ENCODE measurements around the gene GPA33.
A peak's percentile ranks its signal among the peaks of the same experiment; 100 is the strongest.

The GPA33 gene, protein sequence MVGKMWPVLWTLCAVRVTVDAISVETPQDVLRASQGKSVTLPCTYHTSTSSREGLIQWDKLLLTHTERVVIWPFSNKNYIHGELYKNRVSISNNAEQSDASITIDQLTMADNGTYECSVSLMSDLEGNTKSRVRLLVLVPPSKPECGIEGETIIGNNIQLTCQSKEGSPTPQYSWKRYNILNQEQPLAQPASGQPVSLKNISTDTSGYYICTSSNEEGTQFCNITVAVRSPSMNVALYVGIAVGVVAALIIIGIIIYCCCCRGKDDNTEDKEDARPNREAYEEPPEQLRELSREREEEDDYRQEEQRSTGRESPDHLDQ

DNA sequence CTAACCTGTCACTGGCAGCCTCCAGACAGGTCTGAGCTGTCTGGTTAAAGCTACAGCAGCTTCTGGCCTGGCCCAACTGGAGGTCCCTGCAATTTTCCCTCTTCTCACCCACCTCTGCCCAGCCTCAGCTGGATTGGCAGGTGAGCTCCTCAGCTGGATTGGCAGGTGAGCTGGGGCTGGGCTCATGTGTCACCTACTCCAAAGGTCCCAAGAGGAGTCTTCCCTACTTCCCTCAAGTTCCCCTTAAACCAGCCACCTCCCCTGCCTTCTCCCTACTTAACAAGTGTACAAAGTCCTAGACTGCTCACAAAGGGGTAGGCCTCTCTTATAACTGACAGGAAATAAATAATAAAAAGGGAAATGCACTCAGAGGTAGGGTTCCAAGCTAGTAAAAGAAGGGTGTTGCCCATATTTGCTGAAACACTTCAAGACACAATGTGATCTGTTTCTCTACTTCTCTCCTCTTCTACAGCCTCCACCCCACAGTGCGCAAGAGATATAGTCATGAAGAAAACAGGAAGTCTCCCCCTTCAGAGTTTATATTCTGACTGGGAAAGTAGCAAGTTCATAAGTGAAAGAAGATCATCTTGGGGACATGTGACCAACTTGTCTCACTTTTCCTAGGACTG, at the start of gene GPA33:
GPA33 (minus strand) TSS at position 64 of the 629 bp plus-strand sequence. CDS start 90 bp downstream, outside the sequence.
- DNase-seq: no peak

DNA sequence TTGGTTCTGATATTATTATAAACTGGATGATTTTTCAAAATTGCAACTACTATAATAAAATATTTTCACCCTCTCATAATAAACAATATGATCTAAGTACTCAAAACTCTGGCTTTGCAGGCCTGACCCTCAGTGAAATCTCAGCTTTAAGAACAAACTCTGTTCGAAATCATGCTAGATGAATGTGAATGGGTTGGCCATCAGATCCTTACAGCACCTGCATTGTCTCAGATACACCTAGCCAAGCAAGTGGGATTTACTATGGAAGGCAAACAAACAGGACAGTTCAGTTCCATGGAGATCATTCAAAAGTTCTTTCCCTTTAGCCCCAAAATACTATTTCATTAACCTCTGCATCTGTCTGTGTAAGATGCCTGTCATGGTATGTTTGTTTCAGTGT, 48.5 kb upstream of the GPA33 start:
- no peak for DNase-seq

DNA sequence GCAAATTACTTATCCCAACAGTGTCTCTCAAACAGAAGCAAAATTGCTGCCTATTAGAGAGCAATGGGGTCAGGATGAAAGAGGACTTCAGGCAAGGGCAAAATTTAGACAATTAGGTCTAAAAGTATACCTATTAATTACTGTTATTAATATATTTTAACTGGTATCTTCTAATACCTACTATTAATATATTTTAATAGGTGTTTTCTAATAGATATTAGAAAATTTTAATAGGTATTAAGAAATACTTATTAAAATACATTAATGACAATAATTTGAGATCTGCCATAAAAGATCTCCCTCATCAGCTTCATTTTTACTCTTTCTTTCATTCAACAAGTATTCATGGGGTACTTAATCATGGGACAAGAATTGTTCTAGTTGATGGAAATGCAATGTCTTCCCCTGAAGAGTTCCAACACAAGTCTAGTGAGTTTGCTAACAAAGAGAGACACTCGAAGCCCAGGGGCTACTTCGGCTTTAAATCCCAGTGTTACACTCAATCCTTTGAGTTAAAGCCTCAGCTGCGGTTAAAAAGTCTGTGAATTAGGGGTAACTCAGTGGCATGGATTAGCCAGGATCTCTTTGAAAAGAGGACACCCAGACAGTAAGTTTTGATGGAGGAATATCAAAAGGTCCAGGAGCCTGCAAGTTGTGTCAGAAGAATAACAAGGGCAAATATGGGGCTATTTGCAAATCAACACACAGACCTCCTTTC, 47.8 kb upstream of the GPA33 start:
- DNase-seq: no peak

DNA sequence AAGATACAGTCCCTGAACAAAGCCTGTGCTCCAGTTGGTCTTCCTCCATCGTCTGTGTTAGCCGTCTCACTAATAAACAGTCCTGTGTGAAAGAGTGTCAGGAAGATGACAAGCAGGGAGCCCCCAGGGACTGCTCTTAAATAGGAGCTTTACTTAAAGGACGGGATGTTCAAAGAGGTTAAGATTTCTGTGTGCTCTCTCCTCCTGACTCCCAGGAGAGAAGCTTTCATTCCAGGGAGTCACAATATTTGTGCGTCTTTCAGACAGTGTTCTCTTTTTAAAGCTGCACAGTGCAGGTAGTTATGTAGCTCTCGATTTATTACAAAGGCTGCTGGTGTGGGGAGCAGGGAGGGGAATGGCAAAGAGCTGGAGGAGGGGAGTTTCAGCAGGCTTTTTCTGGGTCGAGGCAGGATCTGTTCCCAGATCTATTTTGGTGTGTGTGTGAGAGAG, 47.2 kb upstream of the GPA33 start:
- DNase-seq: no peak

DNA sequence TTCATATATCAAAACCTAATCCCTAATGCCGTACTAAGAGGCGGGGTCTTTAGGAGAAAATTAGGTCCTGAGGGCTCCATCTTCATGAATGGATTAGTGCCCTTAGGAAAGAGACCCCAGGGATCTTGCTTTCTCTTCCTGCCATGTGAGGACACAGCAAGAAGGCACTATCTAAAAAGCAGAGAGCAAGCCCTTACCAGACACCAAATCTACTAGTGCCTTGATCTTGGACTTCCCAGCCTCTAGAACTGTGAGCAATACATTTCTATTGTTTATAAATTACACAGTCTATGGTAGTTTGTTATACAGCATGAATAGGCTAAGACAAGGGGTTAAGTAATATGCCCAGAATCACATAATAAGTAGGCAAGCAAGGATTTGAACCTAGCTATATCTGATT, 46.6 kb upstream of the GPA33 start:
- no peak for DNase-seq

DNA sequence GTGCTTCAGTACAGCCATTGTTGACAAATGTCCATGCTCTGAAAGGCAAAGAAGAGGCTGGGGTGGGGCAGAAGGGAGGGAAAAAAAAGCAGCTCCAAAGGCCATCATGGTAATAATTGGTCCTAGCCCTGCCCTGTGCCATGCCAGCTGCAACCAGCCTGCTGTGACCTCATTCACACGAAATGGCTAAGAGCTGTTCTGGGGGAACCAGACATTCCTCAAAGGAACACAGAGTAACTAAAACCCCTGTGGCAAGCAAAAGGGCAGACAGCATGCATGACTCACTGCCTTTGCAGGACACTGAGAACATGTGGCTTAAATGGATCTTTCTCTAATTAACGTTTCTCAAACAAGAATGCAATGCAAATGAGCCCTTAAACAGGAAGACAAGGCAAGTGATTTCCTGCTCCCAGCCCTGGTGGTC, 46.0 kb upstream of the GPA33 start:
- no peak for DNase-seq

DNA sequence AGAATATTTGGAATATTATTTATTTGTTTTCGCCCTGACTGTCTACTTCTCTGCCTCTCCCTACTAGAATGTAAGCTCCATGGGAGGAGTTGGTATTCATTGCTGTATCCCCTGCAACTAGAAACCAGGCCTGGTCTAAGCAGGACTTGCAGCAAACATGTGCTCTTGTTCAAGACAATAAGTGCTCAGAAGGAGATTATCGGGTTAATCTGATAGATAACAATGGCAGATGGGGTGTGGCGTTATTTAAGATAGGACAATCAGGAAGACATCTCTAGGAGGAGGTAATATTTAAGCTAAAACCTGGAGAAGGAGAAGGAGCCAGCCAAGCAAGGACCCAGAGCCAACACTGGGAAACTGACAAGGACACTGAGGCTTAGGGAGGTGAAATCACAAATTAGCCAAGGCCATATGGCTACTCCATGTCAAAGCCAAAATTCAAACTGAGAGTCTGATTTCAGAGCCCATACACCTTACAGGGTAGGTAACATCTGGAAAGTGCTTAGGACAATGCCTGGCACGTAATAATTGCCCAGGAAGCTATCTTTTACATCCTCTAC, 45.2 kb upstream of the GPA33 start:
- DNase-seq: no peak

DNA sequence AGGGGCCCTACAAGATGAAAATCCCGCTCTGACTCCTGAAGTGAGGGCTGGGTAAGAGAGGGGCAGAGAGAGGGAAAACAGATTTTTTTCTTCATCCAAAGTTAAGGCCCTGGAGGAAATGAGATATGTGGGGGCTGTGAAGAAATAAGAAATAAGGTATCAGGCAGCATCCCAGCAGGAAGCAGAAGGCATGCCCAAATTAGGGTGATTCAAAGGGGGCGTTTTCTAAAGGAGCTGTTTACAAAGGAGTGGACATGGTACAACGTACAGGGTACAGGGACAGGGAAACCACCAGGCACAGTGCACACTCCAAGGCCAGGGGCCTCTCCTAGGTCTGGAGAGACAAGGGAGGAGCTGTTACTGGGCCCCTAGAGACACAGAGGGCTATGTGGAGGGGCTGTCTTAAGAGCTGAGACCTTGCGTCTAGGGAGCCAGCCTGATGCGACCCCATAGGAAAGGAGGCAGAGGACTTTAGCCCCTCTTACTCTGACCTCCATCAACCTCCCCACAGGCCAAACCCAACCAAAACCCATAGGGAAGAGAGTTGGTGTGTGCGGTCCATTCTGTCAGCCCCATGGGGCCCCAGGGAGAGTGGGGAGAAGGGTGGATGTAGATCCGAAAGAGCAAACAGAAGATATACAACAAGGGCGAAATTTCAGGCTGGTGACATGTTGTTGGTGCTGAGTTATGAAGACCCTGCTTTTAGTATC, 42.3 kb upstream of the GPA33 start:
- DNase-seq: no peak

DNA sequence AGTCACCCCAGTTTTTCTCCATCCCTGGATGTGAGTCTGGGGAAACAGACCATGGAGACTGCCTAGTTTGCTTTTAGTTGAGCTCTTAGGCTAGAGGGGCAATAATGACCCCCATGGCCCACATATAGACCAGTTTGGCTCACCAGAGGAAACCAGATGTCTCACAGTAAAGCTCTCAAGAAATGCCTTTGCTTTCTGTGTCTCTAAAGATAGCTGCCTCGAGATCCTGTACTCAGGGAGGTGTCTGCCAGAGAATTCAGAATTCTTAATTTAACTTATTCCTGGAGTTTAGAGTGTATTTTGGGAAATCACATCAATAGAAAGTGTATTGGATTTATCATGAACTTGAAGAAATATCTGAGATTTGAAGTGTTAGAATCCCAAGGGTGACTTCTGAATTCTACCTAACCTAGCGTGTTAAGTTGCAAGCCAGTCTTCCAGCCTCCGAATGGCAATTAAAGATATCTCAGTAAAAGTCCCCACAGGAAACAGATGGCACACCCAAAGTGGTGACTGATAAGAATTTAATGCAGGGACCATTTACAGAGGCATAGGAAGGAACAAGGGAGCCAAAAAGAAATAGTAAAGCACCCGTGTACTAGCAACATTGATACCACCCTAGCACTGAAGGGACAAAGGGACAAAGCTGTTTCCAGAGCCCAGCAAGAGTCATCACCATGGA, 40.8 kb upstream of the GPA33 start:
- no peak for DNase-seq

DNA sequence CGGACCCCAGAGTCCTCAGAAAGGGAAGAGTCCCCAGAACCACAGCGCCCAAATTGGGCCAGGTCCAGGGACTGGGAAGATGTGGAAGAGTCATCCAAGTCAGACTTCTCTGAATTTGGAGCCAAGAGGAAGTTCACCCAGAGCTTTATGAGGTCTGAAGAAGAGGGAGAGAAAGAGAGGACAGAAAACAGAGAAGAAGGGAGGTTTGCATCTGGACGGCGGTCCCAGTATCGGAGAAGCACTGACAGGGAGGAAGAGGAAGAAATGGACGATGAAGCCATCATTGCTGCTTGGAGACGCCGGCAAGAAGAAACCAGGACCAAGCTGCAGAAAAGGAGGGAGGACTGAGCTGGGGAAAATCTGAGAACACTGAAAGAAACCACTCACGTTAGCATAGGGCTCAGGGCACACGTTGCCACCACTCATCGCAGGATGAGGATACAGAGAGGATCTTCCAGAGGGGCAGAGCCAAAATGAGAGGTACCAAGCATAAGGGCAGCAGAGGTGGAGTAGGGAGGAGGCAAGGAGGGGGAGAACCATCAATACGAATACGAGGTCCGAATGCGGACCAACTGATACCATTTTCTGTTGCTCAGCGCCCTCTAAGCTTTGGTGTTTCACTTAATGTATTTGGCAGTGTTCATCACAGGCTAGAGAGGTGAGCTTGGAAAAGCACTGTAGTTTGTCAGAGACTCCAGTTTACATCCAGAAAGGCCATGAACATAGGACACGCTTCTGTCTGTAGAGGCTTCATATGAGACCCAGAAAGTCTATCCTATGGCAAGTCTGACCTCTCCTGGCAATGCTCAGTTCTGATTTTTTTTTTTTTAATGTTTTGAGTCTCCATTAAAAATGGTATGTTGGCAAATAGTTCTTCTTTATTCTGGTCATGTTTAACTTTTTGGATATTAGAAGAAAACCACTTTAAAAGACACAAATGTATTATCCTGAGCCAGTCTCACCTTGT, 38.4 kb upstream of the GPA33 start:
- no peak for DNase-seq

DNA sequence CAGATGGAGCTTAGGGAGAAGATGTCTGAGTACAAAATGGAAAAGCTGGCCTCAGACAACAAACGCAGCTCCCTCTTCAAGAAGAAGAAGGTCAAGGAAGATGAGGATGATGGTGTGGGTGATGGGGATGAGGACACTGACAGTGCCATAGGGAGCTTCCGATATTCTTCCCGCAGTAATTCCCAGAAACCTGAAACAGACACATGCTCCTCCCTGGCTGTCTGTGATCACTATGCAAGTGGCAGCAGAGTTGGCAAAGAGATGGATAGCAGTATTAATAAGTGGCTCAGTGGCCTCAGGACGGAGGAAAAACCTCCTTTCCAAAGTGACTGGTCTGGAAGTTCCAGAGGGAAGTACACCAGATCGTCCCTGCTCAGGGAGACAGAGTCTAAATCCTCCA, 37.5 kb upstream of the GPA33 start:
- DNase-seq: no peak

DNA sequence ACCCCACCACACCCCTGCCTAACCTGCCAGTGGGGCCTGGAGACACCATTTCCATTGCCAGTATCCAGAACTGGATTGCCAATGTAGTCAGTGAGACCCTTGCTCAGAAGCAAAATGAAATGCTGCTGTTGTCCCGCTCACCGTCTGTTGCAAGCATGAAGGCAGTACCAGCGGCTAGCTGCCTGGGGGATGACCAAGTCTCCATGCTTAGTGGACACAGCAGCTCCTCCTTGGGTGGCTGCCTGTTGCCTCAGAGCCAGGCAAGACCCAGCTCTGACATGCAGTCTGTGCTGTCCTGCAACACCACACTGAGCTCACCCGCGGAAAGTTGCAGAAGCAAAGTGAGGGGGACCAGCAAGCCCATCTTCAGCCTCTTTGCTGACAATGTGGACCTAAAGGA, 37.1 kb upstream of the GPA33 start:
- DNase-seq: no peak

DNA sequence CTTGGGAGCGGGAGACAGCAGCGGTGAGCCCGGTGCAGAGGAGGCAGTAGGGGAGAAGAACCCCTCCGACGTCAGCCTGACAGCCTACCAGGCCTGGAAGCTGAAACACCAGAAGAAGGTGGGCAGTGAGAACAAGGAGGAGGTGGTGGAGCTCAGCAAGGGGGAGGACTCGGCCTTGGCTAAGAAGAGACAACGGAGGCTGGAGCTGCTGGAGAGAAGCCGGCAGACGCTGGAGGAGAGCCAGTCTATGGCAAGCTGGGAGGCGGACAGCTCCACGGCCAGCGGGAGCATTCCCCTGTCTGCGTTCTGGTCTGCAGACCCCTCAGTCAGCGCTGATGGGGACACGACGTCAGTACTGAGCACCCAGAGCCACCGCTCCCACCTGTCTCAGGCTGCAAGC, 36.6 kb upstream of the GPA33 start:
- no peak for DNase-seq

DNA sequence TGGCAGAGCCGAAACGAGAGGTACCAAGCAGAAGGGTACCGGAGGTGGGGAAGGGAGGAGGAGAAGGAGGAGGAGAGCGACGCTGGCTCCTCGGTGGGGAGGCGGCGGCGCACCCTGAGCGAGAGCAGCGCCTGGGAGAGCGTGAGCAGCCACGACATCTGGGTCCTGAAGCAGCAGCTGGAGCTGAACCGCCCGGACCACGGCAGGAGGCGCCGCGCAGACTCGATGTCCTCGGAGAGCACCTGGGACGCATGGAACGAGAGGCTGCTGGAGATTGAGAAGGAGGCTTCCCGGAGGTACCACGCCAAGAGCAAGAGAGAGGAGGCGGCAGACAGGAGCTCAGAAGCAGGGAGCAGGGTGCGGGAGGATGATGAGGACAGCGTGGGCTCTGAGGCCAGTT, 36.1 kb upstream of the GPA33 start:
- DNase-seq: no peak

DNA sequence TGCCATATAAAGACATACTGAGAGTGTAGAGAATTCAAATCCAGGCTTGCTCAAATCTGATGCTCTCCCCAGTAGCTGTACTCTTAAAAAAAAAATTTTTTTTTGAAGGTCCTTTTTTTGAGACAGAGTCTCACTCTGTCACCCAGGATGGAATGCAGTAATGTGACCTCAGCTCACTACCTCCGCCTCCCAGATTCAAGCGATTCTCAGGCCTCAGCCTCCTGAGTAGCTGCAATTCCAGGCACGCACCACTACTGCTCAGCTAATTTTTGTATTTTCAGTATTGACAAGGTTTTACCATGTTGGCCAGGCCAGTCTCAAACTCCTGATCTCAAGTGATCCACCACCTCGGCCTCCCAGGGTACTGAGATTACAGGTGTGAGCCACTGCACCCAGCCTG, 32.4 kb upstream of the GPA33 start:
- no peak for DNase-seq

DNA sequence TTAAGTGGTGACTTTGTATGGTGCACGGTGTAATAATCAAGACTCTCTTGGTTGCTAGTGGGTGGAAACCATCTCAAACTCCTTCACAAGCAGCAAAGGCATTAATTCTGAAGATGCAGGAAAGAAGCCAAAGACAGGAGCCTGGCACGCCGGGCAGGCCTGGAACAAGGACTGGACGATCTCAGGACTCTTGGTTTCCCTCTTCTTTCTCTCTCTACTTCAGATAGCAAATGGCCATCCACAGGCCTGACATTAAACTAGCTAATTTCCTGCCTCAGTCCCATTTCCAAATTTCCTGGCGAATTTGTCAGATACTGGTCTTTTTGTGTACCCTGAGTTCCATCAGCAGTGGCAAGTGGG, 31.9 kb upstream of the GPA33 start:
- DNase-seq: no peak

DNA sequence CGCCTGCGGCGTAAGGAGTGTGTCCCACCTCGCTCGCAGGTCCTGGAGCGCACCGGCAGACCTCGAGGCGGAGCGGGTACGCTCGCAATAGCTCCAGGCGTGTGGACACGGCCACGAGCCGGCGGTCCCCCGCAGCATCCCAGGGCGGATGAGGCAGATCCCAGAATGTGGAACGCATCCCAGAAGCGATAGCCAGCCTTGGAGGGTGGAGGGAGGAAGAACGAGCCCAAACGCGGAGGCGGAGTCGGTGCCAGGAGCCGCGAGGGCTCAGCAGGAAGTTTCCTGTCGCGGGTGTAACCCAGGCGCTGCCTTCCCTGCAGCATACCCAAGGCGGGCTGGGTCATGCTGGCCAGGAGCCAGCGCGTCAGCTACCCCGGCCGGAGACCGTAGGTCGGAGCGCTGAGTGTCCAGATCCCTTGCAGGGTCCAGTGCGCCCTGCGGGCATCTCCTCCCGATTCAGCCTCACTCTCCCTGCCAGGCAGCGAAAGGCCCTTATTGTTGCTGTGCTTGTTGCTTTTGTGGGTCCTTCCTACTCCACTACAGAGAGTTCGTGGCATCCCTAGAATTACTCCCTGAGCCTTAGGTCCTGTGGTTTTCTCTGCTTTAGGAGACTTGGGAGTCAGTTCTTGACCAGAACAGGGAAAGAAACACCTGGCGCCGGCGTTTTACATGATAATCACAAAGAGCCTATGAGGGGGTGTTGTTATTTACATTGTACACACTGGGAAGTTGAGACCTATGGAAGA, 31.4 kb upstream of the GPA33 start:
- peak; percentile 34 for DNase-seq

DNA sequence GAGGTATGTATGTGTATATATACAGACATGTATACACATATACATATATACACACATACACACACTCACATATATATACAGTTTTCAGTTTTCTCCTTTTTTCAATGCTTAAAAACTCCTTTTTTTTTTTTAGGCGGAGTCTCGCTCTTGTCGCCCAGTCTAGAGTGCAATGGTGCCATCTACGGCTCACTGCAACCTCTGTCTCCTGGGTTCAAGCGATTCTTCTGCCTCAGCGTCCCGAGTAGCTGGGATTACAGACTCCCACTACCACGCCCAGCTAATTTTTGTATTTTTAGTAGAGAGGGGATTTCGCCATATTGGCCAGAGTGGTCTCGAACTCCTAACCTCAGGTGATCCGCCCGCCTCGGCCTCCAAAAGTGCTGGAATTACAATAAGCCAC, 30.7 kb upstream of the GPA33 start:
- DNase-seq: no peak

DNA sequence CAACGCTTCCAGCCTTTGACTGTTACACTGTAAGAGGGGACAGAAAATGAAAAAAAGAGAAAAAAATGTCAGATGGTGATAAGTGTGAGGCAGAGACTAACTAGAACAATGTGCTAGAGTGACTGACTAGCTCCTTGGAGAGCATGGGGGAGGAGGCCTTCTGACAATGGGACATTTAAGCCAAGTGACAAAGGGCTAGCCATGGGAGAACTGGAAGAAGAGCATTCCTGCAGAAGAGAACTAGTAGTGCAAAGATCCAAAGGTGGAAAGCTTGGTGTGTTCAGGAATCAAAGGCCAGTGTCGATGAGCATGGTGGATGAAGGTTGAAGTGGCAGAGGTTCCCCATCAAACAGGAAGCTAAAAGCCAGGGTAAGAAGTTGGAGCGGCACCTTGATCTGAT, 29.5 kb upstream of the GPA33 start:
- DNase-seq: no peak

DNA sequence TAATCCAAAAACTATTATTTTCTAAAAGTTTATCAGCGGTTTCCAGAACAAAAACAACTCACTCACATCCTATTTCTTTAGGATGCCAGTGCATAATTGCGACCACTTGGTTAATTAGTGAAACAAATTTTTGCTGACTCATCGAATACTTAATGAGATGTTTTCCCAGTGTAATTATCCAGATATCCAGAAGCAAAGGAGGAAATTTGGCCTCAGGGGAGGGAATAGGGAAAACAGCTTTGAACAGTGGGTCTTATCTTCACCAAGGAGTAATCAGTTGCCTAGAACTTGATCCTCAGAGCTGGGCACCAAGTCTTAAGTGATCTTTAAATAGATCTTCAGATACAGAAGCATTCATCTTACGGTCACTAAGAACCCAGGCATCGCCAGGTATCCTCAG, 28.0 kb upstream of the GPA33 start:
- DNase-seq: no peak

DNA sequence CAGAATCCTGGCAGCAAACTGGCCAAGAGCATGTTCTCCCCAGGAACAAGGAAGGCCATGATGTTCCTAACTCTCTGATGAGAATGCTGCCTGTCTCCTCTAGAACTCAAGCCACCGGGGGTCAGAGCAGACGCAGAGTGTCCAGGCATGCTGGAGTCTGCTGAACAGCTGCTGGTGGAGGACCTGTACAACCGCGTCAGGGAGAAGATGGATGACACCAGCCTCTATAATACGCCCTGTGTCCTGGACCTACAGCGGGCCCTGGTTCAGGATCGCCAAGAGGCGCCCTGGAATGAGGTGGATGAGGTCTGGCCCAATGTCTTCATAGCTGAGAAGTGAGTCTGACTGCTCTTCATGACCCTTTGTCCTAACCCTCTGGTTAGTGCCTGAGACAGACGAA, 27.0 kb upstream of the GPA33 start:
- no peak for DNase-seq

Measured in NCI-H748 treated with DMSO at 0.1 percent for 48 hours (cell line).